CD4-positive, alpha-beta T cell treated with Interleukin-17A for 1 hour (primary cell): ENCODE results near the gene CASP5.
A peak's percentile ranks its signal among the peaks of the same experiment; 100 is the strongest.
"Not testable (repeated sequence)": the region's sequence is repeated elsewhere in the genome, so short reads cannot be mapped to it uniquely, and the experiment has no call there.

Experiments used
- DNase-seq: peaks from one replicate; pipeline ENCODE4 v3.0.0-alpha.2; 2020

CASP5 gene

GRCh38 chr11:105033343-105033742 lies 10.4 kb upstream of the CASP5 start:
- DNase-seq, result peak; percentile 28

GRCh38 chr11:105032495-105032894 lies 9.5 kb upstream of the CASP5 start:
- peak; percentile 30 for DNase-seq

- DNase-seq, result no peak
These were observed 4.7 kb upstream of the CASP5 start for GRCh38 chr11:105027678-105028077.

- no peak for DNase-seq
These were observed 1.4 kb upstream of the CASP5 start for GRCh38 chr11:105024394-105024793.

- no peak for DNase-seq
These were observed 441 bp downstream of the CASP5 start for GRCh38 chr11:105022527-105022926.

GRCh38 chr11:105007463-105007862 lies 15.5 kb downstream of the CASP5 start:
- DNase-seq, result no peak

GRCh38 chr11:105005451-105005845 lies 17.5 kb downstream of the CASP5 start:
- no peak for DNase-seq

- DNase-seq, result no peak
These were observed 18.9 kb downstream of the CASP5 start for GRCh38 chr11:105004021-105004420.

- DNase-seq, result no peak
These were observed 19.8 kb downstream of the CASP5 start for GRCh38 chr11:105003151-105003550.

- peak; percentile 72 for DNase-seq
These were observed 22.2 kb downstream of the CASP5 start for GRCh38 chr11:105000797-105001196.

- DNase-seq, result peak; percentile 16
These were observed 22.8 kb downstream of the CASP5 start for GRCh38 chr11:105000167-105000566.

GRCh38 chr11:104999721-105000120 lies 23.2 kb downstream of the CASP5 start:
- no peak for DNase-seq

GRCh38 chr11:104997288-104997687 lies 25.7 kb downstream of the CASP5 start:
- no peak for DNase-seq

- DNase-seq, result no peak
These were observed 28.0 kb downstream of the CASP5 start for GRCh38 chr11:104995001-104995408.

GRCh38 chr11:104992781-104993180 lies 30.2 kb downstream of the CASP5 start:
- no peak for DNase-seq

GRCh38 chr11:104991994-104992393 lies 31.0 kb downstream of the CASP5 start:
- DNase-seq, result no peak

- no peak for DNase-seq
These were observed 38.2 kb downstream of the CASP5 start for GRCh38 chr11:104984808-104985207.

- DNase-seq, result no peak
These were observed 43.1 kb downstream of the CASP5 start for GRCh38 chr11:104979839-104980238.

- DNase-seq, result no peak
These were observed 49.4 kb downstream of the CASP5 start for GRCh38 chr11:104973616-104974015.

GRCh38 chr11:104972924-104973323 lies 50.0 kb downstream of the CASP5 start:
- DNase-seq, result not testable (repeated sequence)

- DNase-seq, result no peak
These were observed 52.2 kb downstream of the CASP5 start for GRCh38 chr11:104970756-104971155.

- DNase-seq, result no peak
These were observed 53.9 kb downstream of the CASP5 start for GRCh38 chr11:104968856-104969776.

- peak; percentile 66 for DNase-seq
These were observed 54.6 kb downstream of the CASP5 start, which contains the start of gene CASP4 for GRCh38 chr11:104968355-104968855. CASP4 (minus strand) TSS chr11:104968574; CDS start chr11:104968525, 49 bp downstream.
